Transverse colon (tissue), 4 donors: ENCODE data around the gene PARD6A.

Experiments used
- EP300 ChIP-seq: sonication (generic); formaldehyde crosslinking; IDR thresholded peaks from one replicate; pipeline ENCODE4 v1.6.1; 2017; ENCODE audit warnings: antibody characterized with exemption, low read depth
- POLR2A ChIP-seq: fragments of 450-650 bp; IDR thresholded peaks from one replicate; pipeline ENCODE4 v1.6.1; 2016; ENCODE audit warnings: antibody characterized with exemption, mild to moderate bottlenecking, moderate library complexity
- POLR2AphosphoS5 ChIP-seq, 3 donors: sonication (generic); formaldehyde crosslinking; IDR thresholded peaks; one replicate each; pipeline ENCODE4 v1.6.1; 2016; ENCODE audit warnings: antibody characterized with exemption in 3 of 3
- TF ChIP-seq, protein P1 (sequence below), 5 experiments: fragments of 200-600 bp in 3 of 5; fragments of 450-650 bp in 2 of 5; sonication (generic) in 3 of 5; IDR thresholded peaks; 1 replicate in 2 of 5; 2 replicates in 3 of 5; pipeline ENCODE4 v1.5.1; 2016 to 2017; ENCODE audit warnings: antibody characterized with exemption in 5 of 5, inconsistent platforms in 3 of 5, mild to moderate bottlenecking in 2 of 5, moderate library complexity in 1 of 5

DNA sequence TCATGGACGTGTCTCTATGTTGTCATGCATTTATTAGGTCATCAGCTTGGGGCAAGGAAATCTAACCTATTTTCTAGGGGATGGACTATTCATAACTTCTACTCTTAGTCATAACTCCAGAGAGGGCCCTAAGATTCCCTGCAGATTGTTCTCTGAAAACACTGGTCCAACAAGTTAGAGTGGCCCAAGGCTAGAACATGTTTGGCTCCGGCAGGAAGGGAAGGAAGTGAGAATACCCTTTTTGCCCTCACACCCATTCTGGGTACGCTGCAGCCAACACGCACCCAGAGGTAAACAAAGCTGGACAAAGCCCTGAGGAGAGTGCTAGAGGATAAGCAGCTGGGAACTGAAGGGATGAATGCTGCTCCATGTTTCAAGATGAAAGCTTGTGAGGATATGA lies 15.8 kb downstream of the PARD6A start:
- TF ChIP-seq POLR2A, result no peak
- TF ChIP-seq, protein P1, sequence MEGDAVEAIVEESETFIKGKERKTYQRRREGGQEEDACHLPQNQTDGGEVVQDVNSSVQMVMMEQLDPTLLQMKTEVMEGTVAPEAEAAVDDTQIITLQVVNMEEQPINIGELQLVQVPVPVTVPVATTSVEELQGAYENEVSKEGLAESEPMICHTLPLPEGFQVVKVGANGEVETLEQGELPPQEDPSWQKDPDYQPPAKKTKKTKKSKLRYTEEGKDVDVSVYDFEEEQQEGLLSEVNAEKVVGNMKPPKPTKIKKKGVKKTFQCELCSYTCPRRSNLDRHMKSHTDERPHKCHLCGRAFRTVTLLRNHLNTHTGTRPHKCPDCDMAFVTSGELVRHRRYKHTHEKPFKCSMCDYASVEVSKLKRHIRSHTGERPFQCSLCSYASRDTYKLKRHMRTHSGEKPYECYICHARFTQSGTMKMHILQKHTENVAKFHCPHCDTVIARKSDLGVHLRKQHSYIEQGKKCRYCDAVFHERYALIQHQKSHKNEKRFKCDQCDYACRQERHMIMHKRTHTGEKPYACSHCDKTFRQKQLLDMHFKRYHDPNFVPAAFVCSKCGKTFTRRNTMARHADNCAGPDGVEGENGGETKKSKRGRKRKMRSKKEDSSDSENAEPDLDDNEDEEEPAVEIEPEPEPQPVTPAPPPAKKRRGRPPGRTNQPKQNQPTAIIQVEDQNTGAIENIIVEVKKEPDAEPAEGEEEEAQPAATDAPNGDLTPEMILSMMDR (IDR thresholded peaks at IDR 0.05), result no peak
- no peak for TF ChIP-seq EP300
- no peak for TF ChIP-seq POLR2AphosphoS5 (IDR thresholded peaks at IDR 0.05)
